GM12865 (cell line): ENCODE measurements around the gene PRSS27.
"Not testable (repeated sequence)": the region's sequence is repeated elsewhere in the genome, so short reads cannot be mapped to it uniquely, and the experiment has no call there.

Experiments used
- DNase-seq: peaks from one replicate; pipeline ENCODE4 v3.0.0; 2010; ENCODE audit warnings: low read depth
- H3K4me3 ChIP-seq: 2 replicates; pipeline ENCODE4 v1.5.1; 2011; ENCODE audit warnings: mild to moderate bottlenecking, low read depth, low read length, control low read depth
- CTCF ChIP-seq: IDR thresholded peaks from 2 replicates; pipeline ENCODE4 v1.5.1; 2011; ENCODE audit warnings: low read length, control low read depth, low read depth, inconsistent platforms; ENCODE audit not compliant: insufficient read depth; ENCODE audit errors: missing control alignments

The PRSS27 gene

GRCh38 chr16:2697401-2697948 is 22.5 kb downstream of the PRSS27 start:
- H3K4me3 ChIP-seq, result no peak overlapping the region
- no peak for DNase-seq
- no peak for TF ChIP-seq CTCF

GRCh38 chr16:2696601-2697250 is 23.3 kb downstream of the PRSS27 start:
- DNase-seq, H3K4me3 ChIP-seq: not testable (repeated sequence)

GRCh38 chr16:2692948-2693651 is 26.9 kb downstream of the PRSS27 start:
- no peak for TF ChIP-seq CTCF
- no peak for DNase-seq
- H3K4me3 ChIP-seq, result no peak overlapping the region

GRCh38 chr16:2692251-2692947 is 27.6 kb downstream of the PRSS27 start:
- H3K4me3 ChIP-seq, result no peak overlapping the region
- DNase-seq, result no peak
- no peak for TF ChIP-seq CTCF

GRCh38 chr16:2691491-2692248 is 28.4 kb downstream of the PRSS27 start:
- no peak for DNase-seq
- no peak for TF ChIP-seq CTCF
- H3K4me3 ChIP-seq, result no peak overlapping the region

- DNase-seq, result no peak
- no peak overlapping the region for H3K4me3 ChIP-seq
- TF ChIP-seq CTCF, result no peak
Measured at GRCh38 chr16:2690852-2691251, 29.2 kb downstream of the PRSS27 start.
